HCT116 (cell line): Measurements from ENCODE around the gene AKAP8.

Source experiments
- EZH2 ChIP-seq: fragments of 200-600 bp; sonication (generic); IDR thresholded peaks from 2 replicates; pipeline ENCODE4 v1.6.1; 2017; ENCODE audit warnings: antibody characterized with exemption, mixed run types
- EZH2phosphoT487 ChIP-seq: fragments of 200-600 bp; IDR thresholded peaks from 2 replicates; pipeline ENCODE4 v1.6.1; 2018; ENCODE audit warnings: antibody characterized with exemption, borderline replicate concordance
- JUND ChIP-seq: IDR thresholded peaks from 2 replicates; pipeline ENCODE4 v1.6.1; 2012
- MAX ChIP-seq: IDR thresholded peaks from 2 replicates; pipeline ENCODE4 v1.6.1; 2012
- POLR2A ChIP-seq: IDR thresholded peaks from 2 replicates; pipeline ENCODE4 v1.7.0; 2011; ENCODE audit warnings: borderline replicate concordance; ENCODE audit not compliant: insufficient read depth, insufficient read length; ENCODE audit errors: extremely low read depth
- POLR2AphosphoS5 ChIP-seq: IDR thresholded peaks from 2 replicates; pipeline ENCODE4 v1.6.1; 2011; ENCODE audit warnings: mild to moderate bottlenecking, low read depth, low read length, moderate library complexity
- REST ChIP-seq: IDR thresholded peaks from 2 replicates; pipeline ENCODE4 v1.6.1; 2012; ENCODE audit warnings: low read depth
- SIN3A ChIP-seq: IDR thresholded peaks from 2 replicates; pipeline ENCODE4 v1.6.1; 2012; ENCODE audit warnings: low read depth
- SRF ChIP-seq: IDR thresholded peaks from 2 replicates; pipeline ENCODE4 v1.6.1; 2012; ENCODE audit warnings: low read depth
- ZNF274 ChIP-seq: fragments of 200-500 bp; sonication (Bioruptor generic); IDR thresholded peaks from 2 replicates; pipeline ENCODE4 v1.6.1; 2014; ENCODE audit warnings: mild to moderate bottlenecking, low read depth, low read length, inconsistent platforms
- TF ChIP-seq, protein P1 (sequence below), 3 experiments: fragments of 200-600 bp in 1 of 3; sonication (generic) in 1 of 3; IDR thresholded peaks in 2 of 3; conservative IDR thresholded peaks in 1 of 3; 2 replicates each; pipeline ENCODE4 v1.5.1; 2012 to 2017; ENCODE audit warnings: low read depth in 2 of 3, low read length in 2 of 3, antibody characterized with exemption in 1 of 3, borderline replicate concordance in 1 of 3, control low read depth in 1 of 3, mild to moderate bottlenecking in 1 of 3, mixed read lengths in 1 of 3, mixed run types in 1 of 3, moderate library complexity in 1 of 3; ENCODE audit not compliant: insufficient read depth in 1 of 3
- TF ChIP-seq, protein P2 (sequence below): IDR thresholded peaks from 2 replicates; pipeline ENCODE4 v1.6.1; 2011; ENCODE audit warnings: mild to moderate bottlenecking, low read length, moderate library complexity; ENCODE audit not compliant: insufficient replicate concordance; ENCODE audit errors: extremely low read depth
- TF ChIP-seq, protein P3 (sequence below): IDR thresholded peaks from 2 replicates; pipeline ENCODE4 v1.6.1; 2012

- TF ChIP-seq, protein P1, sequence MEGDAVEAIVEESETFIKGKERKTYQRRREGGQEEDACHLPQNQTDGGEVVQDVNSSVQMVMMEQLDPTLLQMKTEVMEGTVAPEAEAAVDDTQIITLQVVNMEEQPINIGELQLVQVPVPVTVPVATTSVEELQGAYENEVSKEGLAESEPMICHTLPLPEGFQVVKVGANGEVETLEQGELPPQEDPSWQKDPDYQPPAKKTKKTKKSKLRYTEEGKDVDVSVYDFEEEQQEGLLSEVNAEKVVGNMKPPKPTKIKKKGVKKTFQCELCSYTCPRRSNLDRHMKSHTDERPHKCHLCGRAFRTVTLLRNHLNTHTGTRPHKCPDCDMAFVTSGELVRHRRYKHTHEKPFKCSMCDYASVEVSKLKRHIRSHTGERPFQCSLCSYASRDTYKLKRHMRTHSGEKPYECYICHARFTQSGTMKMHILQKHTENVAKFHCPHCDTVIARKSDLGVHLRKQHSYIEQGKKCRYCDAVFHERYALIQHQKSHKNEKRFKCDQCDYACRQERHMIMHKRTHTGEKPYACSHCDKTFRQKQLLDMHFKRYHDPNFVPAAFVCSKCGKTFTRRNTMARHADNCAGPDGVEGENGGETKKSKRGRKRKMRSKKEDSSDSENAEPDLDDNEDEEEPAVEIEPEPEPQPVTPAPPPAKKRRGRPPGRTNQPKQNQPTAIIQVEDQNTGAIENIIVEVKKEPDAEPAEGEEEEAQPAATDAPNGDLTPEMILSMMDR (IDR thresholded peaks at IDR 0.05 in 2 of 3, conservative IDR thresholded peaks at IDR 0.05 in 1 of 3; ENCODE audit: borderline replicate concordance in 1 of 3, insufficient read depth in 1 of 3, low read depth in 2 of 3, low read length in 2 of 3), result no peak
- TF ChIP-seq JUND (no peak), SIN3A (no peak), EZH2phosphoT487 (no peak), MAX (no peak), ZNF274 (no peak), POLR2A (no peak), REST (no peak), POLR2AphosphoS5 (no peak), SRF (no peak), EZH2 (no peak)
- TF ChIP-seq, protein P2, sequence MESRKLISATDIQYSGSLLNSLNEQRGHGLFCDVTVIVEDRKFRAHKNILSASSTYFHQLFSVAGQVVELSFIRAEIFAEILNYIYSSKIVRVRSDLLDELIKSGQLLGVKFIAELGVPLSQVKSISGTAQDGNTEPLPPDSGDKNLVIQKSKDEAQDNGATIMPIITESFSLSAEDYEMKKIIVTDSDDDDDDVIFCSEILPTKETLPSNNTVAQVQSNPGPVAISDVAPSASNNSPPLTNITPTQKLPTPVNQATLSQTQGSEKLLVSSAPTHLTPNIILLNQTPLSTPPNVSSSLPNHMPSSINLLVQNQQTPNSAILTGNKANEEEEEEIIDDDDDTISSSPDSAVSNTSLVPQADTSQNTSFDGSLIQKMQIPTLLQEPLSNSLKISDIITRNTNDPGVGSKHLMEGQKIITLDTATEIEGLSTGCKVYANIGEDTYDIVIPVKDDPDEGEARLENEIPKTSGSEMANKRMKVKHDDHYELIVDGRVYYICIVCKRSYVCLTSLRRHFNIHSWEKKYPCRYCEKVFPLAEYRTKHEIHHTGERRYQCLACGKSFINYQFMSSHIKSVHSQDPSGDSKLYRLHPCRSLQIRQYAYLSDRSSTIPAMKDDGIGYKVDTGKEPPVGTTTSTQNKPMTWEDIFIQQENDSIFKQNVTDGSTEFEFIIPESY, result no peak
- TF ChIP-seq, protein P3, sequence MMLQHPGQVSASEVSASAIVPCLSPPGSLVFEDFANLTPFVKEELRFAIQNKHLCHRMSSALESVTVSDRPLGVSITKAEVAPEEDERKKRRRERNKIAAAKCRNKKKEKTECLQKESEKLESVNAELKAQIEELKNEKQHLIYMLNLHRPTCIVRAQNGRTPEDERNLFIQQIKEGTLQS, result no peak
Observed at GRCh38 chr19:15313649-15314279, 65.8 kb downstream of the AKAP8 start.
